ENCODE results near the gene CCDC112. TPM values are rescaled to one million over a fixed set of nuclear protein-coding genes. Genes with fewer than 3 reads are reported as not detected.

Gene CCDC112
- total and polyA plus RNA-seq, 2 of the 13 experiments (the other 11 are each of a cell fraction or from before 2014, with no cell fraction given), result 1.1 to 2.8 TPM

GRCh38 chr5:115260248-115260647 is 36.2 kb downstream of the CCDC112 start:
- ATAC-seq (no peak), DNase-seq (ENCODE audit: low spot score) (no peak), FAIRE-seq (no peak)
- Histone ChIP-seq H3K4me2 (ENCODE audit: low read depth, low read length) (peak overlapping the region; percentile 85; the same call in 1 of the 2 replicates), H2AFZ (ENCODE audit: low read length) (no peak overlapping the region), H3K27me3 (ENCODE audit: control insufficient read depth in 1 of 2, insufficient read depth in 2 of 2, low read length in 2 of 2) (no peaks in the 10 kb centered on the region; a peak in 1 of 5 replicates), H3K4me1 (ENCODE audit: insufficient read depth, low read length) (peaks cover 44% of the 10 kb centered on the region), H3K36me3 (replicated peaks in 1 of 2; ENCODE audit: control insufficient read depth in 1 of 2, insufficient read depth in 2 of 2, low read length in 2 of 2) (no peaks in the 10 kb centered on the region), H4K20me1 (ENCODE audit: insufficient read depth, low read length) (no peaks in the 10 kb centered on the region; the same call in 1 of the 2 replicates), H3K79me2 (ENCODE audit: insufficient read depth, low read length) (peaks cover 64% of the 10 kb centered on the region), H3K4me3 (replicated peaks in 1 of 3; ENCODE audit: insufficient read depth in 1 of 3, low read depth in 2 of 3, low read length in 3 of 3) (0 out of 6 replicates have a peak overlapping the region, but pooled peaks of 1 of the 3 experiments have one; percentile 3), H3K27ac (ENCODE audit: extremely low read length, insufficient read depth, low read length) (no peak overlapping the region), H3K9ac (ENCODE audit: insufficient read depth, low read depth, low read length) (no peak overlapping the region), H3K9me3 (ENCODE audit: low read length) (no peaks in the 10 kb centered on the region)
- ChIA-PET CTCF (ENCODE audit: low intra/inter-chr PET ratio, low total read pairs) (no interaction called here), POLR2A (no interaction called here)
- 92% methylated on average over 2 of the region's 2 CpGs for WGBS (ENCODE audit: low lambda C conversion rate)
- intact Hi-C loops (cut with micrococcal nuclease; ENCODE audit: unreplicated experiment), result no loop called here
- TF ChIP-seq ZSCAN25 (CRISPR knock-in tag; IDR thresholded peaks at IDR 0.05) (no peak), GTF3A (CRISPR knock-in tag; conservative IDR thresholded peaks at IDR 0.05) (no peak), ZMYM3 (CRISPR knock-in tag; IDR thresholded peaks at IDR 0.05) (no peak), ZNF770 (CRISPR knock-in tag; IDR thresholded peaks at IDR 0.05) (no peak)
- no TSS peak for BruUV-seq (replicated peaks)
- in situ Hi-C loops (cut with HindIII; ENCODE audit: extremely low pct_ligation_motif_present, low pct_unique_long_range_greater_than_20kb), result no loop called here

GRCh38 chr5:115257981-115258380 is 38.5 kb downstream of the CCDC112 start:
- H3K27me3 ChIP-seq (ENCODE audit: control insufficient read depth in 1 of 2, insufficient read depth in 2 of 2, low read length in 2 of 2), result no peaks in the 10 kb centered on the region; a peak in 1 of 5 replicates
- no peak overlapping the region for H3K4me3 ChIP-seq (replicated peaks in 1 of 3; ENCODE audit: insufficient read depth in 1 of 3, low read depth in 2 of 3, low read length in 3 of 3)
- no peaks in the 10 kb centered on the region for H3K36me3 ChIP-seq (replicated peaks in 1 of 2; ENCODE audit: control insufficient read depth in 1 of 2, insufficient read depth in 2 of 2, low read length in 2 of 2)
- TF ChIP-seq KDM5A (IDR thresholded peaks at IDR 0.05; ENCODE audit: borderline replicate concordance, low read length) (no peak), ZFP36L1 (CRISPR knock-in tag; IDR thresholded peaks at IDR 0.05) (no peak), ZNF30 (CRISPR knock-in tag; IDR thresholded peaks at IDR 0.05) (no peak), ZMYM4 (CRISPR knock-in tag; IDR thresholded peaks at IDR 0.05) (no peak), KLF9 (CRISPR knock-in tag; IDR thresholded peaks at IDR 0.05; ENCODE audit: low read depth) (no peak), ZNF337 (CRISPR knock-in tag; IDR thresholded peaks at IDR 0.05; ENCODE audit: borderline replicate concordance, low read depth) (no peak), TAF15 (IDR thresholded peaks at IDR 0.05; ENCODE audit: low read depth, low read length, poor library complexity, severe bottlenecking) (no peak), JDP2 (CRISPR knock-in tag; IDR thresholded peaks at IDR 0.05; ENCODE audit: borderline replicate concordance) (no peak), ZNF839 (CRISPR knock-in tag; IDR thresholded peaks at IDR 0.05; ENCODE audit: borderline replicate concordance) (no peak), ZBTB7A (CRISPR knock-in tag; IDR thresholded peaks at IDR 0.05) (no peak)
- POLR2A ChIA-PET, result no interaction called here
- FAIRE-seq, result no peak
- intact Hi-C loops (cut with micrococcal nuclease; ENCODE audit: unreplicated experiment), result no loop called here
- H3K79me2 ChIP-seq (ENCODE audit: insufficient read depth, low read length), result peaks cover 83% of the 10 kb centered on the region
- no peak overlapping the region for H2AFZ ChIP-seq (ENCODE audit: low read length)
- in situ Hi-C loops (cut with HindIII; ENCODE audit: extremely low pct_ligation_motif_present, low pct_unique_long_range_greater_than_20kb), result no loop called here
- H3K4me2 ChIP-seq (ENCODE audit: low read depth, low read length), result no peak overlapping the region
- no peak for ATAC-seq
- CTCF ChIA-PET (ENCODE audit: low intra/inter-chr PET ratio, low total read pairs), result no interaction called here
- no peaks in the 10 kb centered on the region for H3K9me3 ChIP-seq (ENCODE audit: low read length)
- DNase-seq (ENCODE audit: low spot score), result no peak
- no peak overlapping the region for H3K9ac ChIP-seq (ENCODE audit: insufficient read depth, low read depth, low read length)
- H3K4me1 ChIP-seq (ENCODE audit: insufficient read depth, low read length), result peaks cover 45% of the 10 kb centered on the region
- BruUV-seq (replicated peaks), result no TSS peak
- H4K20me1 ChIP-seq (ENCODE audit: insufficient read depth, low read length), result peaks cover 6% of the 10 kb centered on the region; the same call in 1 of the 2 replicates
- no peak overlapping the region for H3K27ac ChIP-seq (ENCODE audit: extremely low read length, insufficient read depth, low read length)
